ENCODE results near the gene OGDH.
A peak's percentile ranks its signal among the peaks of the same experiment; 100 is the strongest.

OGDH gene

DNA sequence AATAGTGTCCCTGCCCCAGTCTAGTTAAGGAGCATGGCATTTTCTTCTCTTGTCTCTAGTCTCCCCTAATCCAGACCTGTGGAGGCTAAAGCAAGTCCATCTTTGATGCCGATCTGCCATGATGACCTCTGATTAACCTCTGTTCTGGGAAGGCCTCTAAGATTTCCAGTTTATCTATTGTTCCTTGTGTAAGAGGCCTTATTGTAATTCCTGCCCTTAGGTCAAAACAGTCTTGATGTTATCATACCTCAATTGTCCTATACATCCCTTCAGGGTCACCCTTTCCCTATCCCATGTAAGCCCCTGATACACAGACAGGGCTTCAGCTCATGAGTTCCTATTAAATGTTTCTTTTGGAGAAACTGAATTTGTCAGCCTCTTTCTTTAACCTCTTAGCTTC, 137.3 kb downstream of the OGDH start:
- DNase-seq, result no peak

DNA sequence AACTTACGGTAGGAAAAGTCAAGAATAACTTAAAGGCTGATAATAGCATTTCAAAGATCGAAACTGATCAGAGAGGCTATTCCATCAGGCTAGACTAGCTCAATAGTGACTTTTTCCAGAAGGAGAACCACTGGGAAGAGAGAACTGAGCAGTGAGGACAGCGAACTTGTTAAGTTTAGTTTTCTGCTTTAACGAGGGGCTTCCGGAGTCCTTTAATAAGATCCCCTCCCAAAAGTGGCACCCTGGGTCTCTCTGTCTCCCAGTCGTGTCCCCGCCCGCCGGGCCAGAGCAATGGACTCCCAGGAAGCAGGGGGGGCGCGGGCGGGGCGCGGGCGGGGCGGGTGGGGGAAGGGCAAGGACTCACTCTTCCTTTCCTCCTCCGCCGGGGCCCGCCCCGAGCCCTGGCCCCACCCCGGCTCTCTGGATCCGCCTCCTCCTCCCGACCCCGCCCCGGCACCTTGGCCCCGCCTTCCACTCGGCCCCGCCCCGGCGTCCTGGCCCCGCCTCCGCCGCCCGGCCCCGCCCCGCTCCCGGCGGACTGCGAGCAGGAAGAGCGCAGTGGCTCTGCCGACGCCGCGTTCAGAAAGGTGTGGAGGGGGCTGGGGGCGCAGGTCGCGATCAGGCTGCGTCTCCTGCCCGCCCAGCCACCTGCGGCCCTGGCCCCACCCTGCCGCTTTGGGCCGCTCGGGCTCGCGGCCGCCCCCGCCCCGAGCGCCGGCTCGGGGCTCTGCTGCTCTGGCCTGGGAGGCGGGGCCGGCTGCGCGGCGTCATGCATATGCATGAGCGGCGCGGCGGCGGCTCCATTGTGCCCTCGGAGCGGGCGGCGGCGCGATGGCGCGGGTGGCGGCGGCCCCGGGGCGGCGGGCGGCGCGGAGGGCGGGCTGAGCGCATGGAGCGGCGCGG, 141.9 kb downstream of the OGDH start, which contains the start of gene ZMIZ2:
TSS of gene ZMIZ2 (plus strand) at position 803 of the 903 bp plus-strand sequence. CDS start 7,403 bp downstream, outside the sequence.
- DNase-seq, result peak; percentile 59 to 81

DNA sequence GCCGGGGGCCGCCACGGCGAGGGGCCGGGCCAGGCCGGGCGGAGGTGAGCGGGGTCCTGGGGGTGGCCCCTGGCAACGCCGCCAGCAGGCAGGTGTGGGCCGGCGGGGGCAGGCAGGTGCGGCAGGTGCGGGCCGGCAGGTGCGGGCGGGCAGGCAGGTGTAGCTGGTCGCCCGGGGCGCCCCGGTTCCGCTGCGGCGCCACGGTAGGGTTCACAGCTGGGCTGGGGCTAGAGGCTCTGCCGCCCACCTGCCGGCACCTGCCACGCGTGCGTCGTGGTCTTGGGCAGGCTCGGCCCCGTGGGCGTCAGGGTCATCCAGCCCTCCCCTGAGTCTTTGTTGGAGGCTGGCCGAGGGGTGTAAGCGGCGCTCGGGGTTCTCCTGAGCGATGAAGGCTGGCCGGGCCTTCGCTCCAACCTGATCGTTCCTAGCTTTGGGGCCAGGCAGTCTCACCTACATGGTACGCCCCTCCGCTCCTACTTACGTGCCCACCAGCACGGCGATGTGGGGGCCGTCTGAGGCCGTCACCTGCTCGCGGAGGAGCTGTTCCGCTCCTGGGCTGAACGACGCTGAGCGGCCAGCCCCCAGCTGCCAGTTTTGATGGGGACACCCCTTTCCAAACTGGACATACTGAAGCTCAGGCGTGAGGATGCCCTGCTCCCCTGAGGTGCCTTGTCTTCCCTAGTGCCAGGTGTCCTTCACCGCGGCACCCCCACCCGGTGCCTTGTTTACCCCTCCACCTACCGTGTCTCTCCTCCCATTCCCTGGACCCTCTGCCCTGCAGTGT, 142.7 kb downstream of the OGDH start:
- DNase-seq, result no peak

DNA sequence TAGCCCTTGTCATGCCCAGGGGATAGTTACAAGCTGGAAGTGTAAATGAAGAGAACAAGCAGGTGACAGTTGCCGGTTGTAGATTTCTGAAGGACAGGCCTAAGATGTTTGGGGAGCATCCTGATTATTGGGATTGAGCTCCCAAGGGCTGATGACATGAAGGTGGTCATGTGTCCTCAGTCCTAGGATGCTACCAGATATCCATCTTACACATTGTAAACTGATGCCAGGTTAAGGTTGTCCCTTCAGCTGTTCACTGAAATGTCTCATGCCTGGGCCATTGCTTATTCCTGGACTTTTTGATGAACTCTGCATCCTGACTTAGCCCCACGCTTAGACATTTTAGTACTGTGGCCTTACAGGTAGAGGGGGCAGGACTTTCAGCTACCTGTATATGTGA, 143.6 kb downstream of the OGDH start:
- DNase-seq, result no peak

DNA sequence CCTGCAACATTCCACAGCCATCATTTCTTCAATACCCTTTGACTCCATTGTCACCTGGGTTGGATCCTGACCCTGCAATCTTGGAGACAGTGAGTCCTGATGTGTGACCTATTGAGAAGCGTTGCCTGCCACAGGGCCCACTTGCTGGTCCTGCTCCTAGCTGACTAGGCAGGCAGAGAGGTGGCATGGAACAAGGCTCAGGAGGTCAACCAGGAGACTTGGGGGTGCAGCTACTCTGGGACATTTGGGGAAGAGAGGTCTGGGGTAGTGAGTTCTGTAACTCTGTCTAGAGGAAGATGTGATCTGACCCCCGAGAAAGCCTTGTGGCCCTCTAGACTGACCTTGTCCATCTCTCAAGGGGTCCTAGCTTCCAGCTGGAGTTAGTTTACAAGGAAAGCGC, 144.0 kb downstream of the OGDH start:
- no peak for DNase-seq

DNA sequence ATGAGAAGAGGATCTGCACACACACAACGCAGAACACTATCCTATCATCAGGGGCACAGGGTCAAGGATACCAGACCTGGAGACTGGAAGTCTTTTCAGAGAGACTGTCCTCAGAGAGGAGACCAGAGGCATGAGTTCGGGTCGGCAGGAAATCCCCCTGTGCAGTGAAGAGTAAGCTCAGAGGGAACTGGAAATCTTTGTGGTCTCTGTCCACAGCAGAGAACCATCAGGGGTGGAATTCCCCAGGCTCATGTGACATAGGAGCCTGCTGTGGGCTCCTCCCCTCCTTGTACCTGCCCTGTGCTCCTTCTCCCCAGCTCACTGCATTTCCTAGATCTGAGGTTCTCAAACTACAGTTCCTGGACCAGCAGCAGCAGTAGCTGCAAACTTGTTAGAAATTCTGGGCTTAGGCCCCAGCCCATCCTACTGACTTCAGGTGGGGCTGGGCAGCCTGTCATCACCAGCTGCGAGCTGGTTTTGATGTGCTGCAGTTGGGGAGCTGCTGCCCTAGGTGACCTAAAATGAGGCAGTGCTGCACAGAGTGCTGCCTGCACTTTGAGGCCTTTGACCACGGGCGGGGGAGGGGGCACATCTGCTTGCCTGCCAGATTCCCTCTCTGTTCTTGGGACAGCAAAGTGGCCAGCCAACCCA, 144.6 kb downstream of the OGDH start:
- DNase-seq, result peak in 1 of 2 experiments; percentile 15

DNA sequence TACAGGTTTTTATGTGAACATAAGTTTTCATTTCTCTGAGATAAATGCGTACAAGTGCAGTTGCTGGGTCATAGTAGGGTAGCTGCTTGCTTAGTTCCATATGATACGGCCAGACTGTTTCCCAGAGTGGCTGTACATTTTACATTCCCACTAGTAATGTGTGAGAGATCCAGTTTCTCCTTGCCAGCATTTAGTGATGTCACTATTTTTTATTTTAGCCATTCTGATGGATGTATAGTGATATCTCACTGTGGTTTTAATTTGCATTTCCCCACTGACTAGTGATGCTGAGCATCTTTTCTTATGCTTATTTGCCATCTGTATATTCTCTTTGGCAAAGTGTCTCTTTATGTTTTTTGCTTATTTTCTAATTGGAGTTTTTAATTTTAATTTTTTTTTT, 146.4 kb downstream of the OGDH start:
- no peak for DNase-seq

DNA sequence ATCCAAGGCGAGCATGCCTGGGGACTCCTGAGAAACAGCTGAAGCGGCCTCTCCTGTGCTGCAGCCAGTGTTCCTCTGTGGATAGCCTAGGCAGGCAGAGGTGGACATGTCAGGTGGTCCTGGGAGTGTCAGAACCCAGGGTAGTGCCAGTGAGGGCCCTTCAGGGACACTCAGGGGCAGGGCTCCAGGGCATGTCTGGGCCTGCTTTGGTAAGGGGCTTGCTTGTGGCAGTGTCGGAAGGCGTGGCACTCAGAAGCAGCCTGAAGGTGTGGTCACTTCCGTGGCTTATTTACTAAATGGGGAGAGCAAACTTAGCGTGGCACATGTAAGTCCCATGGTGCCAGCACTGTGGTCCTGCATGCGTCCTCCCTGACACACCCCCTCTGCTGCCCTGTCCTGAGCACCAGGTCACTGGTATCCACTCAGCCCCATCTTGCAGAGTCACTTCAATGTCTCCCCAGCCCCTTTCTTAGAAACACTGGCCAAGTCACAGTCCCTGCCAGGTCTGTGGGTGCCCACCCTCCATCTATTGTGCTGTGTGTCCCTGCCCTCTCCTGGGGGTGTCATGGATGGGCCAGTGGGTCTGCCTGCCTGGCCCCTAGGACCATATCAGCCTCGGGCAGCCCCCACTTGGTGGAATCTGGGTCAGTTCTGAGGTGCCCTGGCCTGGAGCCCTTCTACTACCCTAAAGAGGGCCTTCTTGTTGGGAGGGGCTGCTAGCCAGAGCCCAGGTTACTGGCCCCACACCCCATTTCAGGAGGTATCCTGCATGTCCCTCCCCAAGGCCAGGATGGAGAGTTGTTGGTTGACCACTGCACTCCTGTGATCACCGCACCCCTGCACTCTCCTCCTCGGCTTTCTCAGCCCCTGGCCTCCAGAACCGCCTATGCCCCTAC, 148.6 kb downstream of the OGDH start:
- no peak for DNase-seq

DNA sequence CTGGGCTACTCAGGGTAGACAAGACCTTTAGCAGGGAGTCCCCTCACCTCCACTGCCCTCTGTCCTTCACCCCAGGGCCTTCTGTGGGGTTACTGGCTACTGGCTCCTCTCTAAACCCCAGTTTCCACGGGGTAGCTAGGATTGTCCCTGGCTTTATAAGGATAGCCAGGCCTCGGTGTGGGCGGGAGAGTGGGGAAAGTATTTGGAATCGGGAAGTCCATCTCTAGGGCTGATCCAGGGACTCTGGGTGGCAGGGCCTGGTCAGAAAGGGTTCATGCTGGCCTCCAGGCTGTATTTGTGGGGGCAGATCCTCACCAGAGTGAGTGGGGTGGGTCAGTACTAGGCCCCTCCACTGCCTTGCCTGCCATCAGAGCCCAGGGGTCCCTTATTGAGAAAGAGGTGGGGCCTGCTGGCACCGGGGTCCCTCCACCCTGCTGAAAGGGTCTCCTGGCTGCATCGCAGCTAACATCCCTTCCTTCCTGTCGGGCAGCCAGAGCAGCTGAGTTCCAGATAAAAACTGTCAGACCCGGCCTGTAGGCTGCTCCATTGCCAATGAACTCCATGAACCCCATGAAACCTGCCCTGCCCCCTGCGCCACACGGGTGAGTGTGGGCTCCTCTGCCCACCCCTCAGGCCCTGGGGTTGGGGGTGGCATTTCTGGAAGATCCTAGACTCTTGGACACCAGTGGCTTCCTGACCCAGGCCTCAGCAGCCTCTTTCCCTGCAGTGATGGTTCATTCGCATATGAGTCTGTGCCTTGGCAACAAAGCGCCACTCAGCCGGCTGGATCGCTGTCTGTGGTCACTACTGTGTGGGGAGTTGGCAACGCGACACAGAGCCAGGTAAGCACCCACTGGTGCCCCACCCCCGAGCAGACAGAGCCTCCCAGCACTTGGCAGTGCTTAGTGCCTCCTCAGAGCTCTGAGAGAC, 149.5 kb downstream of the OGDH start:
- no peak for DNase-seq

DNA sequence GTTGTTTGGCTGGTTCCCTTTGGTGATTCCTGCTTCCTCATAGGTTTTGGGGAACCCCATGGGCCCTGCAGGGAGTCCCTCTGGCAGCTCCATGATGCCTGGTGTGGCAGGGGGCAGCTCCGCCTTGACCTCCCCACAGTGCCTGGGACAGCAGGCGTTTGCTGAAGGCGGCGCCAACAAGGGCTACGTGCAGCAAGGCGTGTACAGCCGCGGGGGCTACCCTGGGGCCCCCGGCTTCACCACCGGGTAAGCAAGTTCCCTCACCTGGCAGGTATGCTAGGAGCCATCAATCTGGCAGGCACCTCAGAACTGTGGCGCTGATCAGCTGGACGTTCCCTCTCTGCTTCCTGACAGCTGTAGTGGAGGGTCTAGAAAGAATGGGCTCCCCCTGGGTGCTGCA, 150.5 kb downstream of the OGDH start:
- DNase-seq, result no peak

DNA sequence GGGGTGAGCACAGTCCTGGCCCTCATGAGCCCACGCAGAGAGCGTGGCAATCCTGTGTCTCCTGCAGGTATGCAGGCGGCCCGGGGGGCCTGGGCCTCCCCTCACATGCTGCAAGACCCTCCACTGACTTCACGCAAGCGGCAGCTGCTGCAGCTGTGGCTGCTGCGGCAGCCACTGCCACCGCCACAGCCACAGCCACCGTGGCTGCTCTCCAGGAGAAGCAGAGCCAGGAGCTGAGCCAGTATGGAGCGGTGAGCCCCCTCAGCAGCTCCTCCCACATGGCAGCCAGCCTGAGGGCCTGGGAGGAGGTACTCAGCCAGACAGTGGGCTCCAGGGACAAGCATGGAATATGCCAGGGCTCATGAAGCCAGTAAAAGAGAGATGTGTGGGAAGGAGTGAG, 150.9 kb downstream of the OGDH start:
- no peak for DNase-seq

DNA sequence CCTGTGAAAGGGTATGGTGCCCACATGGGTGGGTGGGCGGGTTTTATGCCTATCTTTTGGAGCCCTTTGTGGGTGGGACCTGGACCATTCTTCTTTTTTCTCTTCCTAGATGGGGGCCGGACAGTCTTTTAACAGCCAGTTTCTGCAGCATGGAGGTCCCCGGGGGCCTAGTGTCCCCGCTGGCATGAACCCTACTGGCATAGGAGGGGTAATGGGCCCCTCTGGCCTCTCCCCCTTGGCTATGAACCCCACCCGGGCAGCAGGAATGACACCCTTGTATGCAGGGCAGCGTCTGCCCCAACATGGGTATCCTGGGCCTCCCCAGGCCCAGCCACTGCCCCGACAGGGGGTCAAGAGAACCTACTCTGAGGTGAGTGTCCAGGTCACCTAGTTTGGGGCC, 151.3 kb downstream of the OGDH start:
- DNase-seq, result no peak

Data from SW 1271 (cell line).